HepG2 (cell line): ENCODE results near the gene EED. TPM values are rescaled to one million over a fixed set of nuclear protein-coding genes. Genes with fewer than 3 reads are reported as not detected.
A peak's percentile ranks its signal among the peaks of the same experiment; 100 is the strongest.

ENCODE experiments used
- CENPX ChIP-seq: sonication (generic); formaldehyde crosslinking; IDR thresholded peaks from 2 replicates; pipeline ENCODE4 v1.9.0; 2021; ENCODE audit warnings: mild to moderate bottlenecking, missing genetic modification reagents, moderate library complexity
- DBP ChIP-seq: sonication (generic); formaldehyde crosslinking; IDR thresholded peaks from 2 replicates; pipeline ENCODE4 v1.4.0; 2020; ENCODE audit warnings: missing genetic modification reagents; ENCODE audit errors: not compliant biosample characterization
- ETV5 ChIP-seq: IDR thresholded peaks from 2 replicates; pipeline ENCODE4 v1.6.1; 2018; ENCODE audit warnings: missing biosample characterization, missing genetic modification reagents, inconsistent platforms, borderline replicate concordance
- HOXA5 ChIP-seq: sonication (generic); formaldehyde crosslinking; IDR thresholded peaks from 2 replicates; pipeline ENCODE4 v1.4.0; 2020; ENCODE audit warnings: missing genetic modification reagents
- MTA1 ChIP-seq: sonication (generic); formaldehyde crosslinking; IDR thresholded peaks from 2 replicates; pipeline ENCODE4 v1.4.0; 2020; ENCODE audit warnings: missing genetic modification reagents, mild to moderate bottlenecking, borderline replicate concordance
- MZF1 ChIP-seq: sonication (generic); formaldehyde crosslinking; IDR thresholded peaks from 2 replicates; pipeline ENCODE4 v1.8.1; 2023; ENCODE audit warnings: mild to moderate bottlenecking, missing genetic modification reagents, borderline replicate concordance
- NR0B2 ChIP-seq: sonication (generic); formaldehyde crosslinking; IDR thresholded peaks from 2 replicates; pipeline ENCODE4 v1.4.0; 2020; ENCODE audit warnings: mild to moderate bottlenecking, missing genetic modification reagents
- NR2F6 ChIP-seq, 2 experiments: IDR thresholded peaks; 2 replicates each; pipeline ENCODE4 v1.6.1; 2016; ENCODE audit warnings: antibody characterized with exemption in 1 of 2, mild to moderate bottlenecking in 1 of 2
- PATZ1 ChIP-seq: sonication (generic); formaldehyde crosslinking; IDR thresholded peaks from 2 replicates; pipeline ENCODE4 v1.4.0; 2020; ENCODE audit warnings: missing genetic modification reagents
- PHB2 ChIP-seq: fragments of 450-650 bp; IDR thresholded peaks from 2 replicates; pipeline ENCODE4 v1.6.1; 2018; ENCODE audit not compliant: partially characterized antibody
- PLRG1 ChIP-seq: fragments of 450-650 bp; conservative IDR thresholded peaks from 2 replicates; pipeline ENCODE4 v1.6.1; 2016
- PTBP1 ChIP-seq: fragments of 200-400 bp; formaldehyde crosslinking; IDR thresholded peaks from 2 replicates; pipeline ENCODE4 v1.6.1; 2018; ENCODE audit warnings: low read length, low read depth; ENCODE audit not compliant: poor library complexity, severe bottlenecking
- RAD21 ChIP-seq: fragments of 450-650 bp; formaldehyde crosslinking; IDR thresholded peaks from 2 replicates; pipeline ENCODE4 v1.5.0; 2020; ENCODE audit warnings: mild to moderate bottlenecking
- SYNCRIP ChIP-seq: fragments of 200-400 bp; formaldehyde crosslinking; IDR thresholded peaks from 2 replicates; pipeline ENCODE4 v1.6.1; 2018; ENCODE audit warnings: mild to moderate bottlenecking, low read depth, low read length; ENCODE audit not compliant: insufficient read depth
- TAF1 ChIP-seq: sonication (generic); formaldehyde crosslinking; IDR thresholded peaks from 2 replicates; pipeline ENCODE4 v1.4.0; 2020; ENCODE audit warnings: missing genetic modification reagents
- TBX3 ChIP-seq: fragments of 450-650 bp; IDR thresholded peaks from 2 replicates; pipeline ENCODE4 v1.6.1; 2017; ENCODE audit warnings: antibody characterized with exemption, mild to moderate bottlenecking, inconsistent platforms, borderline replicate concordance
- ZBTB39 ChIP-seq: sonication (generic); formaldehyde crosslinking; IDR thresholded peaks from 2 replicates; pipeline ENCODE4 v1.5.0; 2020; ENCODE audit warnings: missing genetic modification reagents
- ZNF136 ChIP-seq: sonication (generic); formaldehyde crosslinking; IDR thresholded peaks from 2 replicates; pipeline ENCODE4 v1.8.1; 2022; ENCODE audit warnings: low read depth, mild to moderate bottlenecking, moderate library complexity, missing genetic modification reagents
- ZNF337 ChIP-seq: sonication (generic); formaldehyde crosslinking; IDR thresholded peaks from 2 replicates; pipeline ENCODE4 v1.5.1; 2020; ENCODE audit warnings: missing genetic modification reagents, low read depth, mild to moderate bottlenecking, borderline replicate concordance
- ZNF451 ChIP-seq: sonication (generic); formaldehyde crosslinking; IDR thresholded peaks from 2 replicates; pipeline ENCODE4 v1.5.0; 2020; ENCODE audit warnings: mild to moderate bottlenecking, missing genetic modification reagents
- ZNF710 ChIP-seq: sonication (generic); formaldehyde crosslinking; IDR thresholded peaks from 2 replicates; pipeline ENCODE4 v1.5.0; 2020; ENCODE audit warnings: mild to moderate bottlenecking, missing genetic modification reagents, borderline replicate concordance
- ZSCAN30 ChIP-seq: sonication (generic); formaldehyde crosslinking; IDR thresholded peaks from 2 replicates; pipeline ENCODE4 v1.5.0; 2020; ENCODE audit warnings: mild to moderate bottlenecking, missing genetic modification reagents
- polyA plus RNA-seq, 8 experiments: library from polyadenylated mRNA; depleted of rRNA in 3 of 8; stranded (reverse) in 7 of 8; unstranded in 1 of 8; fragments of >200 nt; fragmentation: Illumina TruSeq in 4 of 8; extraction: Trizol in 4 of 8; gene quantifications; 2 replicates each; pipeline versions ENCODE4 v1.2.1 to v1.2.3, GENCODE V29; 2011 to 2016; ENCODE audit warnings: low read depth in 4 of 8, missing spikeins in 1 of 8, mixed read lengths in 1 of 8; ENCODE audit not compliant: insufficient read depth in 1 of 8
- total RNA-seq, 5 experiments: library from RNA; depleted of rRNA; stranded (reverse); fragments of >200 nt; fragmentation: Illumina TruSeq; extraction: Trizol; gene quantifications; 2 replicates each; pipeline ENCODE4 v1.2.3, GENCODE V29; 2016; ENCODE audit warnings: low read depth in 1 of 5

Gene EED
- total and polyA plus RNA-seq, 2 of the 13 experiments (the other 11 are each of a cell fraction or from before 2014, with no cell fraction given): 11.0 to 28.4 TPM

- TF ChIP-seq PHB2: no peak
- no peak for TF ChIP-seq ZNF451 (CRISPR knock-in tag)
- TF ChIP-seq HOXA5 (CRISPR knock-in tag): no peak; the same call in 1 of the 2 replicates
- TF ChIP-seq NR0B2 (CRISPR knock-in tag): no peak
- TF ChIP-seq NR2F6 (IDR thresholded peaks at IDR 0.05): peak; percentile 43; the same call in 1 of the 2 replicates
- peak; percentile 77 for TF ChIP-seq NR2F6 (CRISPR knock-in tag; IDR thresholded peaks at IDR 0.05)
- no peak for TF ChIP-seq CENPX (CRISPR knock-in tag)
- no peak for TF ChIP-seq MZF1
- no peak for TF ChIP-seq SYNCRIP
- TF ChIP-seq TAF1 (CRISPR knock-in tag): no peak
- no peak for TF ChIP-seq RAD21 (CRISPR knock-in tag)
- TF ChIP-seq TBX3: peak; percentile 95
- TF ChIP-seq PLRG1: no peak
- TF ChIP-seq ZNF337 (CRISPR knock-in tag): 0 out of 2 replicates have a peak, but pooled peaks have one; percentile 61
- no peak for TF ChIP-seq ZSCAN30
- TF ChIP-seq ZNF710 (CRISPR knock-in tag): no peak; the same call in 1 of the 2 replicates
- no peak; the same call in 1 of the 2 replicates for TF ChIP-seq PATZ1 (CRISPR knock-in tag)
- TF ChIP-seq DBP (CRISPR knock-in tag): no peak
- no peak for TF ChIP-seq ETV5 (CRISPR knock-in tag)
- no peak for TF ChIP-seq ZBTB39 (CRISPR knock-in tag)
- no peak; the same call in 1 of the 2 replicates for TF ChIP-seq ZNF136 (CRISPR knock-in tag)
- TF ChIP-seq MTA1 (CRISPR knock-in tag): no peak
- no peak for TF ChIP-seq PTBP1
These were observed 34.5 kb upstream of the EED start (continued) for GRCh38 chr11:86209806-86210657.
